ENCODE results near the gene ZNF319. TPM values are rescaled to one million over a fixed set of nuclear protein-coding genes. Genes with fewer than 3 reads are reported as not detected.

ZNF319 gene
- total and polyA plus RNA-seq, 2 of the 13 experiments (the other 11 are each of a cell fraction or from before 2014, with no cell fraction given): 2.4 to 3.6 TPM

GRCh38 chr16:58024486-58025350 lies 24.2 kb upstream of the ZNF319 start (continued):
- TF ChIP-seq RFXAP (CRISPR knock-in tag; IDR thresholded peaks at IDR 0.05; ENCODE audit: borderline replicate concordance) (peak; percentile 63), IRF9 (CRISPR knock-in tag; IDR thresholded peaks at IDR 0.05; ENCODE audit: borderline replicate concordance) (peak; percentile 87; the same call in 1 of the 2 replicates), ZNF773 (CRISPR knock-in tag; IDR thresholded peaks at IDR 0.05; ENCODE audit: borderline replicate concordance) (0 out of 2 replicates have a peak, but pooled peaks have one; percentile 43), HIVEP1 (CRISPR knock-in tag; IDR thresholded peaks at IDR 0.05) (peak; percentile 92), HNRNPUL1 (IDR thresholded peaks at IDR 0.05; ENCODE audit: low read depth, low read length) (no peak), ZNF709 (CRISPR knock-in tag; IDR thresholded peaks at IDR 0.05) (no peak; the same call in none of the 2 replicates), TRIM24 (CRISPR knock-in tag; IDR thresholded peaks at IDR 0.05) (no peak), ZFP62 (CRISPR knock-in tag; IDR thresholded peaks at IDR 0.05) (no peak), CAMTA2 (CRISPR knock-in tag; IDR thresholded peaks at IDR 0.05; ENCODE audit: borderline replicate concordance) (no peak), ZNF414 (CRISPR knock-in tag; IDR thresholded peaks at IDR 0.05) (peak; percentile 92; the same call in 1 of the 2 replicates), KDM5B (CRISPR knock-in tag; IDR thresholded peaks at IDR 0.05; ENCODE audit: borderline replicate concordance) (no peak; the same call in 1 of the 2 replicates), ZNF253 (CRISPR knock-in tag; IDR thresholded peaks at IDR 0.05; ENCODE audit: borderline replicate concordance) (no peak; the same call in 1 of the 2 replicates), ZNF230 (CRISPR knock-in tag; IDR thresholded peaks at IDR 0.05) (peak; percentile 91), ZNF749 (CRISPR knock-in tag; IDR thresholded peaks at IDR 0.05; ENCODE audit: borderline replicate concordance) (no peak; the same call in 1 of the 2 replicates), FOXJ3 (CRISPR knock-in tag; IDR thresholded peaks at IDR 0.05; ENCODE audit: borderline replicate concordance) (peak; percentile 57), SMAD9 (CRISPR knock-in tag; IDR thresholded peaks at IDR 0.05) (no peak), ZNF552 (CRISPR knock-in tag; IDR thresholded peaks at IDR 0.05; ENCODE audit: borderline replicate concordance) (peak; percentile 86), ZSCAN30 (CRISPR knock-in tag; IDR thresholded peaks at IDR 0.05) (0 out of 2 replicates have a peak, but pooled peaks have one; percentile 21), ZNF431 (CRISPR knock-in tag; IDR thresholded peaks at IDR 0.05; ENCODE audit: borderline replicate concordance, low read depth) (peak; percentile 89), ZNF772 (CRISPR knock-in tag; IDR thresholded peaks at IDR 0.05) (peak; percentile 81), NR3C1 (CRISPR knock-in tag; IDR thresholded peaks at IDR 0.05) (no peak), RFX5 (IDR thresholded peaks at IDR 0.05; ENCODE audit: low read depth, low read length) (no peak), ZNF276 (CRISPR knock-in tag; IDR thresholded peaks at IDR 0.05; ENCODE audit: low read depth) (peak; percentile 85), PLSCR1 (CRISPR knock-in tag; IDR thresholded peaks at IDR 0.05; ENCODE audit: borderline replicate concordance) (no peak), ZMYM3 (CRISPR knock-in tag; IDR thresholded peaks at IDR 0.05) (peak; percentile 79; the same call in 1 of the 2 replicates)
